GM12875 (cell line): ENCODE measurements around the gene SAFB2.

Source experiments
- H3K4me3 ChIP-seq: one replicate; pipeline ENCODE4 v1.5.1; 2011; ENCODE audit warnings: low read depth, low read length, control low read depth
- CTCF ChIP-seq: IDR thresholded peaks from 2 replicates; pipeline ENCODE4 v1.5.1; 2011; ENCODE audit warnings: low read depth, mild to moderate bottlenecking, control low read depth, inconsistent platforms, low read length, moderate library complexity, borderline replicate concordance; ENCODE audit not compliant: insufficient read depth

The SAFB2 gene

GRCh38 chr19:5537870-5538269 is 84.7 kb downstream of the SAFB2 start:
- H3K4me3 ChIP-seq = no peak overlapping the region
- TF ChIP-seq CTCF = no peak
